Measurements from ENCODE around the gene XYLT1. TPM values are rescaled to one million over a fixed set of nuclear protein-coding genes. Genes with fewer than 3 reads are reported as not detected.

XYLT1 gene
- total RNA-seq, 1 donor from 2014 or later, result 41.6 TPM

- intact Hi-C loops (cut with micrococcal nuclease), result no loop called here
Measured at GRCh38 chr16:17404941-17405689, 65.6 kb downstream of the XYLT1 start.

- intact Hi-C loops (cut with micrococcal nuclease), result no loop called here
Measured at GRCh38 chr16:17403859-17404545, 66.8 kb downstream of the XYLT1 start.

DNA sequence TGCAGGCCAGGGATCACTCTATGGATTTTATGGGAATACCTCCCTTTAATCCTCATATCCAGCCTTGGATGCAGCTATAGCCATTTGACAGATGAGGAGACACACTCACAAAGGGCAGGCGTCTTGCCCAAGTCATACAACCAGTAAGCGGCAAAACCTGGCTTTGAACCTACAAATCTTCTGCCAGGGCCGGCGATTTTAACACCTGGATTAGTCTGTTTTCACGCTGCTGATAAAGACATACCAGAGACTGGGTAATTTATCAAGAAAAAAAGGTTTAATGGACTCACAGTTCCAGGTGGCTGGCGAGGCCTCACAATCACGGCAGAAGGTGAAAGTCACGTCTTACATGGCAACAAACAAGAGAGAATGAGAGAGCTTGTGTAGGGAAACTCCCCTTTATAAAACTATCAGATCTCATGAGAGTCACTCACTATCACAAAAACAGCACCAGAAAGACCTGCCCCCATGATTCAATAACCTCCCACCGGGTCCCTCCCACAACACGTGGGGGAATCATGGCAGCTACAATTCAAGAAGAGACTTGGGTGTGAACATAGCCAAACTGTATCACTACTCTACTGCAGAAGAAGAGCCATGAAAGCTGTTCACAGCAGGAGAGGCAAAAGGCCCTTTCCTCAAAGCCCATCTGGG is 67.5 kb downstream of the XYLT1 start:
- intact Hi-C loops (cut with micrococcal nuclease), result no loop called here

DNA sequence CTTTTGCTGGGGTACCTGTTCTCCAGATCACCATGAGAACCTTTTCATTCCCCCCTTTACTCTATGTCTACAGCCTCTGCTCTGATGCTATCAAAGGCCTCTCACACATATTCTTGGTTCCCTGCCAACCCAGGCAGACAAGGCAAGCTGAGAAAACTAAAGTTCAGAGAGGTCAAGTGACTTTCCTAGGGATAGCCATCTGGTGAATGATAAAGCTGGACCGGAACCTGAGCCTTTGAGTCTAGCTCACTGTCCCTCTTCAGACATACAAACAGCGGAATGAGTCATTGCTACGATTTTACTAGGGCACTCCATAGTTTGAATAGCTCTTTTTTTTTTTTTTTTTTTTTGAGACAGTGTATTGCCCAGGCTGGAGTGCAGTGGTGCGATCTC is 73.3 kb downstream of the XYLT1 start:
- intact Hi-C loops (cut with micrococcal nuclease), result no loop called here

- intact Hi-C loops (cut with micrococcal nuclease), result no loop called here
Measured at GRCh38 chr16:17396762-17397498, 73.8 kb downstream of the XYLT1 start.

DNA sequence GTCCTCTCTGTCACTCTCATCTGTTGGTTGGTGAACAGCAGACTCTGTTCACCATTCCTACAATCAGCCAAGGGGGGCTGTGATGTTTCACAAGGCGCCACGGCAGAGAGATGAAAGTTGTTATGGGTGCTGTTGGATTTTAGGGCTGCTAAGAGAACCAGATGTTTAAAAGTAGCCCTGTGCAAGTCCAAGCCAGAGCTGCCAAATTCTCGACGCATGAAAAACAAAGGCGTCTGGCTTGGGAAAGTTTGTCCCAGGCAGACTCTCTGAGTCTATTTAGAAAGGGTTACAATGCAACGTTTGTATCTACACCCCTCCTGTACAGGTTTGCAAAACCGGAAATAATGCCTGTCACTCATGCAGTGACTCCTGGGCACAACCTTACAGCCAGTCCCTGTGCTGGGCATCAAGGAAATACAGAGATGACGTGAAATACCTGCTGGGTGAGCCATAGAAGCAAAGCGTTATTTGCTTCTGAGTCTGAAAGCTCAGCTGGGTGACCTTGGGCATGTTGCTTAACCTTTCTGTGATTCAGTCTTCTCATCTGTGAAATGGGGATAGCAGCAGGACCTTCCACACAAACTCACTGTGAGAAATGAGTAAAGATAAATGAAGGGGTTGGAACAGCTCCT is 74.8 kb downstream of the XYLT1 start:
- intact Hi-C loops (cut with micrococcal nuclease), result no loop called here

DNA sequence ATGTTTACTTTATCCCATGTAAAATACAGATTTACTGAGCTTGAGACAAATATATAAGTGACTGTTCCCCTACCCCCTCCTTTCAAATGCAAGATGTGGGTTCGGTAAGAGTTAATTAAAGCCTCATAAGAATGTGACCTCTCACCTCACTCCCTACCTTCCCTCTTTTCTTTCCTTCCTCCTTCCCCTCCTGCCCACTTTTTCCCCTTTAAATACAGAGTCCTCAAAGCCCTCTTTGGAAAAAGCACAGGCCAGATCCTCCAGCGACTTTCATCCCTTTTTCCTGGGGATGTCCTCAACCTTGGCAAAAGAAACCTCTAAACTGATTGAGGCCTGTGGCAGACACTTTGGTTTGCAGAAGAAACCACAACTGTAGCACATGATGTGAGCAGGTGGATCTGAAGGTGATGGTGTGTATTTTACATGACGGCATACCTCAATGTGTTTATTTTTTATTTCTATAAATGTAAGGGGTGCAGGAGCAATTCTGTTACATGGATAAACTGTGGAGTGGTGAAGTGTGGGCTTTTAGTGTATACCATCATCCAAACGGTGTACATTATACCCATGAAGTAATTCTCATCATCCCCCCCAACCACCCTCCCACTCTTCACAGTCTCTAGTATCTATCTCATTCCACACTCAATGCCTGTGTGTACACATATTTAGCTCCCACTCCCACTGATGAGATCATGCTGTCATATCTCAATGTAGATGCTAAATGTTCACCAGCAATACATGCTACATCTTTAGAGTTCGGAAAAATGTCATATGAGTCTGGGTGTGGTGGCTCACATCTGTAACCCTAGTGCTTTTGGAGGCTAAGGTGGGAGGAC is 77.7 kb downstream of the XYLT1 start:
- intact Hi-C loops (cut with micrococcal nuclease), result loop anchor here (2.0 kb wide), 1 partner anchor 24 kb away; no protein-coding TSS in a partner anchor

DNA sequence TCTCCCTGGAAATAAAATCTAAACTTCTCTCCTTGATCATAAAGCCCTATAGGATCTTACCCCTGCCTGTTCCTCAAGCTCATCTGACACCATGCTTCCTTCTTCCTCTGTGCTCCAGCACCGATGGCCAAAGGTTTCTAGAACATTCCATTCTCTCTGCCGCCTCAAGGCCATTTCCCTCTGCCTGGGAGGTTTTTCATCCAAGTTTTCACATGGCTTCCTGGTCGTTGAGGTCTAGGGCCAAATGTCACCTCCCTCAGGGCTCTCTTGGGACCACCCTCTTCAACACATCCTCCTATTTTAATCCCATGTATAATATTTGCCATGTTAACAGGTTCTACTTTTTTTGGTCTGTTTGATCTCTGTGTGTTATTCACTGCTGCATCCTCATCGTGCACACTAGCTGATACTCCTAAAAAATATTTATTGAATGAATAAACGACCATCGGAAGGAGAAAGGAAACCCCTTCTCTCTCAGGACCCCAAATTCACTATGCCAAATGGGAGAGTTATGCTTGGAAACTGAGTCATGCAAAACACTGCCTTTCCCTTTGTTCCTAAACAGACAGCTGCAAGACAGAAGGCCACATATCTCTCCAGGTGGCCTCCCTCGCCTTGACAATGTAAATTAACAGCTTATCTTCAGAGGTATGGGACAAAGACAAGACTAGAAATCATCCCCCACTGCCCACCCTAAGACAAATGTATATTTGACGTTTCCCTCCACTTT is 78.5 kb downstream of the XYLT1 start:
- intact Hi-C loops (cut with micrococcal nuclease), result loop anchor here (2.0 kb wide), 1 partner anchor 25 kb away; no protein-coding TSS in a partner anchor

- intact Hi-C loops (cut with micrococcal nuclease), result loop anchor here (2.0 kb wide), 1 partner anchor 25 kb away; no protein-coding TSS in a partner anchor
Measured at GRCh38 chr16:17391715-17392114, 79.0 kb downstream of the XYLT1 start.

DNA sequence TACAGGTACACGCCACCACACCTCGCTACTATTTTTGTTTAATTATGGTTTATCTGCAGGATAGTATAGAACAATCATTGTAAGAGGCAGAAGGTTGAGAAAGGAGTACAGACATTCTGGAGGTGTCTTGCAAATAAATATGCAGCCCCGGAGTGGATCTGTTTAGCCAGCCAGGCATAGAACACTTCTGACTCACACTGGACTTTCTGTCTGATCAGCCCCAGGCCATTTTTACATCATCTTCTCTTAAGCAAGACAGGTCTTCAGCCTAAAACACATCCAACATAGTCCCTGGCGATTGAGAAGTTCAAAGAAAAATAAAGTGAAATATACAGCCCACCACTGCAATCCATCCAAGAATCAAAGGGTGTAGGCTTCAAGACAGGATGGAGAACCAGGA is 81.4 kb downstream of the XYLT1 start:
- intact Hi-C loops (cut with micrococcal nuclease), result no loop called here

- intact Hi-C loops (cut with micrococcal nuclease), result no loop called here
Measured at GRCh38 chr16:17387256-17387655, 83.5 kb downstream of the XYLT1 start.

DNA sequence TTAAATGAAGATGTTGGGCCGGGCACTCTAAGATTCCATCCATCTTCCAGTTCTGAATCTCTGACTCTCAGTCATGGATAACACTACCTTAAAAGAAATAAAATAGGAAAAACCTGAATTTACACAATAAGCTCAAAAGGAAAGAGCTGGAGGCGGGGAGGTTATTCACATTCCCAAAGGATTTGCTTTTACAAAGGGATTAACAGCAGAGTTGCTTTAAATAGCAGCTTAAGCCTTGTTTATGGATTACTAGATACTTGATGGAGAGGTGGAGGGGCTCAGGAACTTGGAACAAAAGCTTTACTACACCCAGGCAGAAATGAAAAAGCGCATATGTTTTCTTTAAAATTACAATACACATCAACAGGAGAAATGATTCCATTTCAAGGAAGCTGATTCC is 84.5 kb downstream of the XYLT1 start:
- intact Hi-C loops (cut with micrococcal nuclease), result no loop called here

DNA sequence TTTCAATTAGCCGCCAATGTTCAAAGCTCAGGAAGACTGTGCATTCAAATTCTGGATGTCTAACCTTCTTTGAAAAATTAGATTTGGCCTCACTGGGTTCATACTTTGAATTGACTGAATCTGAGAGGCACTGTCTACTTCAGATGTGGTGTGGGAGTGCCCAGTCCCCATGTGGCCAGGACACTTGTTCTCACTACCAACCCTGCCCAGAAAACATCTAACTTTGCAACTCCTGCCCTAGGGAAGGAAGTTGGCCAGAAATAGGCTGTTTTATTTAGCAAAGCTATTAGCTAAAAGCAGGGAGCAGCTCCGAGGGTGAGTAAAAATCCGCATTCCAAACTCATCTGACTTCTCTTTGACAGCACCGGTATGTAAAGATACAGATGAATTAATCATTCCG is 86.3 kb downstream of the XYLT1 start:
- intact Hi-C loops (cut with micrococcal nuclease), result loop anchor here (5.0 kb wide), 1 partner anchor 42 kb away; no protein-coding TSS in a partner anchor

DNA sequence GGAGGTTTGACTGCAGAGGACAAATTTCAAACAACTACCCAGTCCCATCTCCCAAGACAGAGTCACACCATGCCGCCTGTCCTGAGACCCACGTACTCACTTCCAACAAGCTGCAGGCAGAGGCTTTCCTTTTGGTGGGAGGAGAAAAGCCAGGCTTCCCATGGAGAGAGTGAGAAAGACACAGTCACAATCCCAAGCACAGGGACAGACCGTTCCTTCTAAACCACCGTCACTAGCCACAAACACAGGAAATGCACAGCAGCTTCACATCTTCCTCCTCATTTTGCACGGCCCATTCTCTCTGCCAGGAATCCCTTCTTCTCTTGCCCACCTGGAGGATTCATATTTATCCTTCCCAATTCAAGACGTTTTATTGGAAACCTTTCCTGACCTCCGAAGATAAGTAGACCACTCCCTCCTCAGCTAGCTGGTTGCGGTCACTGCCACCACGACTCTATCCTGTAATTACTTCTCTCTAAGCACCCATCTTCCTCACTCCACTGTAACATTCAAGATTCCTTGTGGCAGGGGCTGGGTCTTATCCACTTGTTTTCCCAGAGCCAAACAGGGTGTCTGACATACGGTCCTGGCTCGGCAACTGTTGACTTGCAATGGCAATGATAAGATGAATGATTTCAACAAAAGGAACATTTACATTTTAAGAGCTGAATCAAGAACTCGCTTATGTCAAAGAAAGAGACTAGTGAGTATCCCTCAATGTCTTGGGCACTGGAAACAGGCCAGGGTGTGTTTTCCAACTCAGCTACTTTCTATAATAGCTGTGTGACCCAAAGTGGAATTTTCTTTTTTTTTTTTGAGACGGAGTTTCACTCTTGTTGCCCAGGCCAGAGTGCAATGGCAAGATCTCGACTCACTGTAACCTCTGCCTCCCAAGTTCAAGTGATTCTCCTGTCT is 87.6 kb downstream of the XYLT1 start:
- intact Hi-C loops (cut with micrococcal nuclease), result loop anchor here (2.0 to 5.0 kb wide), 2 partner anchors 14 to 41 kb away; no protein-coding TSS in a partner anchor

GRCh38 chr16:17382514-17382913 is 88.2 kb downstream of the XYLT1 start:
- intact Hi-C loops (cut with micrococcal nuclease), result loop anchor here (2.0 to 5.0 kb wide), 2 partner anchors 14 to 40 kb away; no protein-coding TSS in a partner anchor

DNA sequence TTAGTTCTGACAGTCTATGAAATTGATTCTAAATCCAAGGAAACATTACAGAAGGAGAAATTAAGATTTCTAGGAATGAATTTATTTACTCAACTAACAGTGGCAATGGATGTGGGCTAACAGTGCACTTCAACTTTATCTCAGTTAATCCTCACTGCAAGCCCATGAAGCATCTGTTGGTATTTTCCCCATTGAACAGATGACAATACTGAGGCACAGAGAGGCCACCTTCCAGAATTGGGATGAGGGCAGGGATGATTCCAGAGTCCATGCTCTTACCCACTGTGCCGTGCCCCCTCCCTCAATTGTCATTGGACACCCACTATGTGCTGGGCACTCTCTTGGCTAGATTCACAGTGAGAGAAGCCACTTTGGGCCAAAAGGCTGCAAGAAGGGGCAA is 89.0 kb downstream of the XYLT1 start:
- intact Hi-C loops (cut with micrococcal nuclease), result loop anchor here (2.0 to 5.0 kb wide), 2 partner anchors 13 to 39 kb away; no protein-coding TSS in a partner anchor

DNA sequence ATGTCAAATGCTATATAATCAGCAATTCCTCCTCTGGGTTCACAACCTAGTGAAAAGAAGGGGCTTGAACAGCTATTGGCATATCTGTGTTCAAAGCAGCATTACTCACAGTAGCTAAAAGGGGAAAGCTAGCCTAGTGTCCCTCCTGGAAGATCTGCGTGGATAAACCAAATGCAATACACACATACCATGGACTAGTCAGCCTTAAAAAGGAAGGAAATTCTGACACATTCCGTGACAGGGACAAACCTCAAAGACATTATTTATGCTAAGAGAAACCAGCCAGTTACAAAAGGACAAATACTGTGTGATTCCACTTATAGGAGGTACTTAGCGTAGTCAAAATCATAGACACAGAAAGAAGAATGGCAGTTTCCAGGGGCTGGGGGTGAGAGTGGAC is 90.1 kb downstream of the XYLT1 start:
- intact Hi-C loops (cut with micrococcal nuclease), result loop anchor here (5.0 kb wide), 1 partner anchor 38 kb away; no protein-coding TSS in a partner anchor

GRCh38 chr16:17379121-17379571 is 91.6 kb downstream of the XYLT1 start:
- intact Hi-C loops (cut with micrococcal nuclease), result no loop called here
